PC-9 (cell line): ENCODE data around the gene RETREG1. TPM values are rescaled to one million over a fixed set of nuclear protein-coding genes. Genes with fewer than 3 reads are reported as not detected.

Experiments
- BruUV-seq: library from RNA; stranded (reverse); fragments of 400-500 nt; replicated peaks from 2 replicates; lab custom pipeline; 2021; lab: Mats Ljungman, UMichigan
- CTCF ChIA-PET: fragments of 300-600 bp; sonication (Branson Sonifier 250); formaldehyde crosslinking; loops from one replicate; lab custom pipeline; 2022; ENCODE audit warnings: antibody characterized with exemption; lab: Charles Lee
- POLR2A ChIA-PET: fragments of 300-600 bp; sonication (Branson Sonifier 250); formaldehyde crosslinking; loops from one replicate; lab custom pipeline; 2022; ENCODE audit warnings: antibody characterized with exemption; ENCODE audit not compliant: unreplicated experiment; lab: Charles Lee
- DNase-seq, 2 experiments: peaks; one replicate each; pipeline versions ENCODE4 v3.0.0 to v3.0.0-alpha.2; 2015 to 2022; ENCODE audit warnings: mixed read lengths in 1 of 2
- H2AFZ ChIP-seq: fragments of 200-600 bp; sonication (generic); 2 replicates; pipeline ENCODE4 v1.8.1; 2017; ENCODE audit warnings: antibody characterized with exemption
- H3F3A ChIP-seq: fragments of 200-600 bp; sonication (generic); 2 replicates; pipeline ENCODE4 v1.8.1; 2017; ENCODE audit warnings: antibody characterized with exemption, mild to moderate bottlenecking, low read depth; ENCODE audit not compliant: insufficient read depth
- H3K27ac ChIP-seq: fragments of 200-600 bp; sonication (generic); 2 replicates; pipeline ENCODE4 v1.6.1; 2016; ENCODE audit warnings: mixed run types
- H3K27me3 ChIP-seq: fragments of 200-600 bp; sonication (generic); 2 replicates; pipeline ENCODE4 v1.6.1; 2016; ENCODE audit warnings: low read depth, mixed run types; ENCODE audit not compliant: insufficient read depth
- H3K36me3 ChIP-seq: fragments of 200-600 bp; sonication (generic); 2 replicates; pipeline ENCODE4 v1.6.1; 2016; ENCODE audit warnings: low read depth, mixed run types
- H3K4me1 ChIP-seq: fragments of 200-600 bp; sonication (generic); replicated peaks from 2 replicates; pipeline ENCODE4 v1.6.1; 2016; ENCODE audit warnings: mixed run types; ENCODE audit not compliant: insufficient read depth
- H3K4me2 ChIP-seq: fragments of 200-600 bp; sonication (generic); 2 replicates; pipeline ENCODE4 v1.6.1; 2017; ENCODE audit warnings: mixed run types
- H3K4me3 ChIP-seq: fragments of 200-600 bp; sonication (generic); 2 replicates; pipeline ENCODE4 v1.6.1; 2016; ENCODE audit warnings: mixed run types
- H3K79me2 ChIP-seq: fragments of 200-600 bp; sonication (generic); 2 replicates; pipeline ENCODE4 v1.6.1; 2017; ENCODE audit warnings: low read depth, mixed run types
- H3K9me2 ChIP-seq: fragments of 200-600 bp; sonication (generic); 2 replicates; pipeline ENCODE4 v1.8.1; 2017; ENCODE audit warnings: mild to moderate bottlenecking; ENCODE audit not compliant: insufficient read depth
- H3K9me3 ChIP-seq: fragments of 200-600 bp; sonication (generic); 2 replicates; pipeline ENCODE4 v1.8.1; 2016; ENCODE audit warnings: low read depth; ENCODE audit not compliant: insufficient read depth
- H4K20me1 ChIP-seq: fragments of 200-600 bp; sonication (generic); 2 replicates; pipeline ENCODE4 v1.8.1; 2017; ENCODE audit not compliant: insufficient read depth
- EZH2 ChIP-seq: fragments of 200-600 bp; sonication (generic); IDR thresholded peaks from 2 replicates; pipeline ENCODE4 v1.8.0; 2017; ENCODE audit warnings: antibody characterized with exemption, low read depth
- intact Hi-C: fragments of 100-400 bp; cut with micrococcal nuclease; formaldehyde crosslinking; loops from one replicate; pipeline ENCODE4 v1.10.0; 2022; ENCODE audit not compliant: unreplicated experiment
- total RNA-seq: library from RNA; stranded (reverse); gene quantifications from 2 replicates; pipeline ENCODE4 v1.2.3, GENCODE V29; 2021
- TF ChIP-seq, protein P1 (sequence below): fragments of 200-600 bp; sonication (generic); conservative IDR thresholded peaks from 2 replicates; pipeline ENCODE4 v1.6.1; 2017; ENCODE audit warnings: mixed run types, antibody characterized with exemption, mild to moderate bottlenecking, moderate library complexity

The RETREG1 gene
- total RNA-seq, 1 experiment from 2014 or later, result 9.7 TPM

DNA sequence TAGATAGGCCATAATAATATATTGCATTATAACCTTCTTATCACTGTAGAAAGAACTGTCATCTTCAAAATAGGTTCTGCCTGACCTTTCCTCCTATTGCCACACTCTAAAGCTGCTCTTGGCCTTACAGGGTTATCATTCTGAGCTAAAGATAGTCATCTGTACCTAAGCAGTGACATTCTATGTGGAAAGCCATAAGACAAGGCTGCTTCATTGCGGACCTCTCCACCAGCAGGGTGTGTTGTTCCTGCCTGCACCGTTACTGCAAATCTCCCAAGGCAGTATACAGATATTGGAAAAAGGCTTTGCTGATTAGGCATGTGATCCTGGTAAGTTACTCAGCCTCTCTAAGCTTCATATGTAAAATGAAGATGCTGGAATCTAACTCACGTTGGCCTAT, 159.3 kb downstream of the RETREG1 start:
- Histone ChIP-seq H4K20me1 (peaks cover 65% of the 10 kb centered on the region), H3F3A (peaks cover 12% of the 10 kb centered on the region), H3K4me3 (no peak overlapping the region), H3K36me3 (peaks cover 62% of the 10 kb centered on the region), H3K4me1 (no peaks in the 10 kb centered on the region), H2AFZ (no peak overlapping the region), H3K27me3 (no peaks in the 10 kb centered on the region), H3K27ac (no peak overlapping the region), H3K9me3 (no peaks in the 10 kb centered on the region), H3K79me2 (peaks cover 30% of the 10 kb centered on the region), H3K9me2 (no peaks in the 10 kb centered on the region), H3K4me2 (no peak overlapping the region)
- TF ChIP-seq, protein P1, sequence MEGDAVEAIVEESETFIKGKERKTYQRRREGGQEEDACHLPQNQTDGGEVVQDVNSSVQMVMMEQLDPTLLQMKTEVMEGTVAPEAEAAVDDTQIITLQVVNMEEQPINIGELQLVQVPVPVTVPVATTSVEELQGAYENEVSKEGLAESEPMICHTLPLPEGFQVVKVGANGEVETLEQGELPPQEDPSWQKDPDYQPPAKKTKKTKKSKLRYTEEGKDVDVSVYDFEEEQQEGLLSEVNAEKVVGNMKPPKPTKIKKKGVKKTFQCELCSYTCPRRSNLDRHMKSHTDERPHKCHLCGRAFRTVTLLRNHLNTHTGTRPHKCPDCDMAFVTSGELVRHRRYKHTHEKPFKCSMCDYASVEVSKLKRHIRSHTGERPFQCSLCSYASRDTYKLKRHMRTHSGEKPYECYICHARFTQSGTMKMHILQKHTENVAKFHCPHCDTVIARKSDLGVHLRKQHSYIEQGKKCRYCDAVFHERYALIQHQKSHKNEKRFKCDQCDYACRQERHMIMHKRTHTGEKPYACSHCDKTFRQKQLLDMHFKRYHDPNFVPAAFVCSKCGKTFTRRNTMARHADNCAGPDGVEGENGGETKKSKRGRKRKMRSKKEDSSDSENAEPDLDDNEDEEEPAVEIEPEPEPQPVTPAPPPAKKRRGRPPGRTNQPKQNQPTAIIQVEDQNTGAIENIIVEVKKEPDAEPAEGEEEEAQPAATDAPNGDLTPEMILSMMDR, result no peak
- no peak for TF ChIP-seq EZH2
- intact Hi-C loops, result no loop called here
- BruUV-seq, result no TSS peak
- ChIA-PET CTCF (interaction anchor here (0.6 to 0.7 kb wide), 2 partner anchors 243 to 1598 kb away, joined by 3 read pairs; no protein-coding TSS in a partner anchor), POLR2A (no interaction called here)
- no peak for DNase-seq

DNA sequence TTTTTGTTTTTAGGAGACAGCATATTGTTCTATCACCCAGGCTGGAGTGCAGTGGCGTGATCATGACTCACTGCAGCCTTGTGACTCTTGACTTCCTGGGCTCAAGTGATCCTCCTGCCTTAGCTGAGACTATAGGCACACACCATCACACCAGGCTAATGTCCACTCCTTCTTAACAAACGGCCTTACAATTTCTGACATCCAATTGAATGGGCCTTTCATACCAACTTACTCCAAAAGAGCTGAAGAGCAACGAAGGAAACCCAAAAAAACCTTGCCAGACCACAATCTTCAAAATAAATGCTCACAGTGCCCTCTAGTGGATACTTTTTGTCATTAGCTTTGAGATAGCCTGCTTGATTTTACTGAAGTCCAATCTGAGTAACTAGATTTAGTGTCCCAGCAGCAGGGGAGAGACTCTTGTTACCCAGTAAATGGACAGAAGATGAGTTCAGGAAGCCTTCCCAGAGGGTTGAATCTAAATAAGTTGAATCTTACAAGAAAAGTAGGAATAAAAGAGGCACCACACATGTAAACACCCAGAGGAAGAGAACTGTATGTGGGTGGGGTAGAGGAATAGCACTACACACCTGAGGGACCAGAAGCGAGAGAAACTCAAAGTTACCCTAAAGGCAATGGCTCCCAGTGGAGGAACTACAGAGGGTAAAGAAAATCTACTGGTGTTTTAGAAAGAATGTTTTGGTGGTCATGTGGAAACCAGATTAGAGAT, 160.5 kb downstream of the RETREG1 start:
- peaks cover 23% of the 10 kb centered on the region for H3K79me2 ChIP-seq
- H4K20me1 ChIP-seq, result peaks cover 65% of the 10 kb centered on the region
- no peak overlapping the region for H2AFZ ChIP-seq
- CTCF ChIA-PET, result interaction anchor here (0.6 to 2.7 kb wide), 11 partner anchors 8 to 323 kb away, joined by 3 to 23 read pairs (median 4); no protein-coding TSS in a partner anchor
- no peaks in the 10 kb centered on the region for H3K9me3 ChIP-seq
- H3K4me1 ChIP-seq, result no peaks in the 10 kb centered on the region
- intact Hi-C loops, result loop anchor here (1.0 kb wide), 1 partner anchor 296 kb away; no protein-coding TSS in a partner anchor
- TF ChIP-seq, protein P1, result peak; percentile 95
- no peak for TF ChIP-seq EZH2
- peaks cover 12% of the 10 kb centered on the region for H3F3A ChIP-seq
- no peaks in the 10 kb centered on the region for H3K27me3 ChIP-seq
- DNase-seq, result peak; percentile 38 to 49
- BruUV-seq, result TSS peak; percentile 3
- H3K36me3 ChIP-seq, result peaks cover 62% of the 10 kb centered on the region
- no peaks in the 10 kb centered on the region for H3K9me2 ChIP-seq
- POLR2A ChIA-PET, result no interaction called here
- H3K27ac ChIP-seq, result no peak overlapping the region
- H3K4me2 ChIP-seq, result no peak overlapping the region
- H3K4me3 ChIP-seq, result no peak overlapping the region

DNA sequence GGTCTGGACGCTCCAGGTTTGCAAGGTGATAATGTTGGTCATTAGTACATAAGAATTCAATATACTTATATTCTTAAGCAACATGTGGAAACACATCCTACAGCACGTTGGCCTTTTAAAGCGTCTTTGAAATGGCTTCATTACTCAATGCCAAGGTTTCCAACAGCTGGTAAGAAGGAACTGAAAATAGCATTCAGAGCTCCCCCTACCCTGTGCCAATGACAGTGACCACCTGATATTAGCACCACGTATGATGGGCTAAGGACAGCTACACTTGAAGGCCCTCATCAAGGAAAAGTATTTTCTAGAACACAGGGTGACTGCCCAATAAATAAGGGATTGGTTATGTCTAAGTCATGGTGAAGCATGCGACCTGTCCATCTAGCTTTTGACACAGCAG, 161.1 kb downstream of the RETREG1 start:
- peaks cover 18% of the 10 kb centered on the region for H3K79me2 ChIP-seq
- no peaks in the 10 kb centered on the region for H3K9me3 ChIP-seq
- POLR2A ChIA-PET, result interaction anchor here (0.6 kb wide), 1 partner anchor 28 kb away, joined by 3 read pairs; no protein-coding TSS in a partner anchor
- peaks cover 60% of the 10 kb centered on the region for H4K20me1 ChIP-seq
- intact Hi-C loops, result loop anchor here (1.0 kb wide), 1 partner anchor 295 kb away; no protein-coding TSS in a partner anchor
- TF ChIP-seq, protein P1, result no peak
- TF ChIP-seq EZH2, result no peak
- no TSS peak for BruUV-seq
- H3K27me3 ChIP-seq, result no peaks in the 10 kb centered on the region
- CTCF ChIA-PET, result interaction anchor here (0.6 to 2.7 kb wide), 10 partner anchors 8 to 322 kb away, joined by 3 to 23 read pairs (median 4); no protein-coding TSS in a partner anchor
- no peak overlapping the region for H3K27ac ChIP-seq
- no peak overlapping the region for H3K4me2 ChIP-seq
- no peak for DNase-seq
- H3K4me3 ChIP-seq, result no peak overlapping the region
- peaks cover 64% of the 10 kb centered on the region for H3K36me3 ChIP-seq
- no peaks in the 10 kb centered on the region for H3K4me1 ChIP-seq
- peaks cover 12% of the 10 kb centered on the region for H3F3A ChIP-seq
- no peak overlapping the region for H2AFZ ChIP-seq
- H3K9me2 ChIP-seq, result no peaks in the 10 kb centered on the region
